Measurements from ENCODE around the gene NDE1. TPM values are rescaled to one million over a fixed set of nuclear protein-coding genes. Genes with fewer than 3 reads are reported as not detected.

NDE1 gene
- total RNA-seq, 1 experiment from 2014 or later: 162 TPM

GRCh38 chr16:15708096-15708495 is 58.1 kb downstream of the NDE1 start:
- Mint-ChIP-seq H3K9me3 (ENCODE audit: unreplicated experiment) (no peaks in the 10 kb centered on the region), H3K27ac (ENCODE audit: low read depth, unreplicated experiment) (no peak overlapping the region), H3K36me3 (ENCODE audit: insufficient read depth, unreplicated experiment) (peaks cover 34% of the 10 kb centered on the region), H3K27me3 (ENCODE audit: insufficient read depth, unreplicated experiment) (no peaks in the 10 kb centered on the region), H3K4me1 (ENCODE audit: insufficient read depth, unreplicated experiment) (no peaks in the 10 kb centered on the region), H3K4me3 (ENCODE audit: unreplicated experiment) (no peak overlapping the region)
- BruUV-seq (replicated peaks): no TSS peak
- POLR2A ChIA-PET: interaction anchor here (1.3 kb wide), 1 partner anchor 21 kb away, joined by 3 read pairs; no protein-coding TSS in a partner anchor
- DNase-seq (ENCODE audit: unreplicated experiment): no peak
- intact Hi-C loops (cut with micrococcal nuclease): no loop called here
- CTCF ChIA-PET: interaction anchor here (0.6 to 0.9 kb wide), 5 partner anchors 17 to 126 kb away, joined by 3 to 4 read pairs (median 3); no protein-coding TSS in a partner anchor
- TF ChIP-seq, protein P1, sequence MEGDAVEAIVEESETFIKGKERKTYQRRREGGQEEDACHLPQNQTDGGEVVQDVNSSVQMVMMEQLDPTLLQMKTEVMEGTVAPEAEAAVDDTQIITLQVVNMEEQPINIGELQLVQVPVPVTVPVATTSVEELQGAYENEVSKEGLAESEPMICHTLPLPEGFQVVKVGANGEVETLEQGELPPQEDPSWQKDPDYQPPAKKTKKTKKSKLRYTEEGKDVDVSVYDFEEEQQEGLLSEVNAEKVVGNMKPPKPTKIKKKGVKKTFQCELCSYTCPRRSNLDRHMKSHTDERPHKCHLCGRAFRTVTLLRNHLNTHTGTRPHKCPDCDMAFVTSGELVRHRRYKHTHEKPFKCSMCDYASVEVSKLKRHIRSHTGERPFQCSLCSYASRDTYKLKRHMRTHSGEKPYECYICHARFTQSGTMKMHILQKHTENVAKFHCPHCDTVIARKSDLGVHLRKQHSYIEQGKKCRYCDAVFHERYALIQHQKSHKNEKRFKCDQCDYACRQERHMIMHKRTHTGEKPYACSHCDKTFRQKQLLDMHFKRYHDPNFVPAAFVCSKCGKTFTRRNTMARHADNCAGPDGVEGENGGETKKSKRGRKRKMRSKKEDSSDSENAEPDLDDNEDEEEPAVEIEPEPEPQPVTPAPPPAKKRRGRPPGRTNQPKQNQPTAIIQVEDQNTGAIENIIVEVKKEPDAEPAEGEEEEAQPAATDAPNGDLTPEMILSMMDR (IDR thresholded peaks at IDR 0.05; ENCODE audit: unreplicated experiment): no peak

GRCh38 chr16:15708997-15709396 is 59.0 kb downstream of the NDE1 start:
- intact Hi-C loops (cut with micrococcal nuclease): no loop called here
- CTCF ChIA-PET: interaction anchor here (0.6 kb wide), 1 partner anchor 18 kb away, joined by 3 read pairs; no protein-coding TSS in a partner anchor

GRCh38 chr16:15714393-15715172 is 64.5 kb downstream of the NDE1 start:
- no TSS peak for BruUV-seq (replicated peaks)
- ChIA-PET POLR2A (interaction anchor here (0.6 kb wide), 1 partner anchor 228 kb away, joined by 3 read pairs; no protein-coding TSS in a partner anchor), CTCF (interaction anchor here (0.6 to 1.4 kb wide), 5 partner anchors 10 to 758 kb away, joined by 3 to 9 read pairs (median 3); no protein-coding TSS in a partner anchor)
- intact Hi-C loops (cut with micrococcal nuclease): no loop called here
- DNase-seq (ENCODE audit: unreplicated experiment): no peak
- H3K4me1 Mint-ChIP-seq (ENCODE audit: insufficient read depth, unreplicated experiment): no peaks in the 10 kb centered on the region
- no peak overlapping the region for H3K4me3 Mint-ChIP-seq (ENCODE audit: unreplicated experiment)
- H3K36me3 Mint-ChIP-seq (ENCODE audit: insufficient read depth, unreplicated experiment): peaks cover 24% of the 10 kb centered on the region
- no peaks in the 10 kb centered on the region for H3K9me3 Mint-ChIP-seq (ENCODE audit: unreplicated experiment)
- TF ChIP-seq, protein P1 (IDR thresholded peaks at IDR 0.05; ENCODE audit: unreplicated experiment): no peak
- H3K27me3 Mint-ChIP-seq (ENCODE audit: insufficient read depth, unreplicated experiment): no peaks in the 10 kb centered on the region
- no peak overlapping the region for H3K27ac Mint-ChIP-seq (ENCODE audit: low read depth, unreplicated experiment)

More at GRCh38 chr16:15708997-15709396, 59.0 kb downstream of the NDE1 start:
- H3K36me3 Mint-ChIP-seq (ENCODE audit: insufficient read depth, unreplicated experiment): peaks cover 28% of the 10 kb centered on the region
- no TSS peak for BruUV-seq (replicated peaks)
- no peak overlapping the region for H3K27ac Mint-ChIP-seq (ENCODE audit: low read depth, unreplicated experiment)
- TF ChIP-seq, protein P1 (IDR thresholded peaks at IDR 0.05; ENCODE audit: unreplicated experiment): no peak
- H3K27me3 Mint-ChIP-seq (ENCODE audit: insufficient read depth, unreplicated experiment): no peaks in the 10 kb centered on the region
- POLR2A ChIA-PET: interaction anchor here (1.3 kb wide), 1 partner anchor 21 kb away, joined by 3 read pairs; no protein-coding TSS in a partner anchor
- no peak for DNase-seq (ENCODE audit: unreplicated experiment)
- H3K4me1 Mint-ChIP-seq (ENCODE audit: insufficient read depth, unreplicated experiment): no peaks in the 10 kb centered on the region
- H3K4me3 Mint-ChIP-seq (ENCODE audit: unreplicated experiment): no peak overlapping the region
- no peaks in the 10 kb centered on the region for H3K9me3 Mint-ChIP-seq (ENCODE audit: unreplicated experiment)

- Mint-ChIP-seq H3K27ac (ENCODE audit: low read depth, unreplicated experiment) (no peak overlapping the region), H3K27me3 (ENCODE audit: insufficient read depth, unreplicated experiment) (no peaks in the 10 kb centered on the region), H3K36me3 (ENCODE audit: insufficient read depth, unreplicated experiment) (peaks cover 24% of the 10 kb centered on the region), H3K4me3 (ENCODE audit: unreplicated experiment) (no peak overlapping the region), H3K4me1 (ENCODE audit: insufficient read depth, unreplicated experiment) (no peaks in the 10 kb centered on the region), H3K9me3 (ENCODE audit: unreplicated experiment) (no peaks in the 10 kb centered on the region)
- intact Hi-C loops (cut with micrococcal nuclease): no loop called here
- no TSS peak for BruUV-seq (replicated peaks)
- TF ChIP-seq, protein P1 (IDR thresholded peaks at IDR 0.05; ENCODE audit: unreplicated experiment): no peak
- no peak for DNase-seq (ENCODE audit: unreplicated experiment)
- POLR2A ChIA-PET: interaction anchor here (0.6 kb wide), 1 partner anchor 11 kb away, joined by 3 read pairs; no protein-coding TSS in a partner anchor
- CTCF ChIA-PET: interaction anchor here (0.6 to 0.7 kb wide), 3 partner anchors 23 to 167 kb away, joined by 3 read pairs; no protein-coding TSS in a partner anchor
Measured at GRCh38 chr16:15715221-15715620, 65.2 kb downstream of the NDE1 start.

All from MCF 10A (cell line).